SK-N-SH (cell line): ENCODE data around the gene IRX5.

ENCODE experiments used
- EZH2phosphoT487 ChIP-seq: fragments of 200-600 bp; sonication (generic); IDR thresholded peaks from 2 replicates; pipeline ENCODE4 v1.6.1; 2017; ENCODE audit warnings: low read depth, mixed run types, mild to moderate bottlenecking, antibody characterized with exemption, moderate library complexity, borderline replicate concordance
- FOXJ3 ChIP-seq: sonication (generic); formaldehyde crosslinking; IDR thresholded peaks from 2 replicates; pipeline ENCODE4 v1.5.1; 2020; ENCODE audit warnings: mild to moderate bottlenecking, missing genetic modification reagents
- GABPA ChIP-seq: IDR thresholded peaks from 2 replicates; pipeline ENCODE4 v1.4.0; 2012; ENCODE audit warnings: low read depth, mild to moderate bottlenecking
- JUND ChIP-seq: IDR thresholded peaks from 2 replicates; pipeline ENCODE4 v1.4.0; 2012
- RAD21 ChIP-seq: IDR thresholded peaks from 2 replicates; pipeline ENCODE4 v1.6.1; 2012; ENCODE audit warnings: mild to moderate bottlenecking, low read length
- RCOR1 ChIP-seq: fragments of 150-350 bp; IDR thresholded peaks from 2 replicates; pipeline ENCODE4 v1.6.1; 2017; ENCODE audit warnings: antibody characterized with exemption, low read length
- SIN3A ChIP-seq: IDR thresholded peaks from 2 replicates; pipeline ENCODE4 v1.6.1; 2012; ENCODE audit warnings: low read depth, mild to moderate bottlenecking, low read length, moderate library complexity, borderline replicate concordance
- TEAD4 ChIP-seq: IDR thresholded peaks from 2 replicates; pipeline ENCODE4 v1.4.0; 2012; ENCODE audit warnings: mild to moderate bottlenecking, borderline replicate concordance; ENCODE audit not compliant: insufficient read depth
- TF ChIP-seq, protein P1 (sequence below): fragments of 200-600 bp; sonication (generic); IDR thresholded peaks from 2 replicates; pipeline ENCODE4 v1.6.1; 2017; ENCODE audit warnings: antibody characterized with exemption, mild to moderate bottlenecking, moderate library complexity
- TF ChIP-seq, protein P2 (sequence below): IDR thresholded peaks from 2 replicates; pipeline ENCODE4 v1.4.0; 2012; ENCODE audit warnings: low read depth, borderline replicate concordance
- TF ChIP-seq, protein P3 (sequence below): IDR thresholded peaks from 2 replicates; pipeline ENCODE4 v1.4.0; 2012; ENCODE audit warnings: low read depth
- TF ChIP-seq, protein P4 (sequence below): IDR thresholded peaks from 2 replicates; pipeline ENCODE4 v1.6.1; 2012; ENCODE audit warnings: mild to moderate bottlenecking, low read depth, low read length, moderate library complexity
- TF ChIP-seq, protein P5 (sequence below): fragments of 150-350 bp; IDR thresholded peaks from 2 replicates; pipeline ENCODE4 v1.6.1; 2017; ENCODE audit warnings: antibody characterized with exemption, low read length, low read depth, borderline replicate concordance

DNA sequence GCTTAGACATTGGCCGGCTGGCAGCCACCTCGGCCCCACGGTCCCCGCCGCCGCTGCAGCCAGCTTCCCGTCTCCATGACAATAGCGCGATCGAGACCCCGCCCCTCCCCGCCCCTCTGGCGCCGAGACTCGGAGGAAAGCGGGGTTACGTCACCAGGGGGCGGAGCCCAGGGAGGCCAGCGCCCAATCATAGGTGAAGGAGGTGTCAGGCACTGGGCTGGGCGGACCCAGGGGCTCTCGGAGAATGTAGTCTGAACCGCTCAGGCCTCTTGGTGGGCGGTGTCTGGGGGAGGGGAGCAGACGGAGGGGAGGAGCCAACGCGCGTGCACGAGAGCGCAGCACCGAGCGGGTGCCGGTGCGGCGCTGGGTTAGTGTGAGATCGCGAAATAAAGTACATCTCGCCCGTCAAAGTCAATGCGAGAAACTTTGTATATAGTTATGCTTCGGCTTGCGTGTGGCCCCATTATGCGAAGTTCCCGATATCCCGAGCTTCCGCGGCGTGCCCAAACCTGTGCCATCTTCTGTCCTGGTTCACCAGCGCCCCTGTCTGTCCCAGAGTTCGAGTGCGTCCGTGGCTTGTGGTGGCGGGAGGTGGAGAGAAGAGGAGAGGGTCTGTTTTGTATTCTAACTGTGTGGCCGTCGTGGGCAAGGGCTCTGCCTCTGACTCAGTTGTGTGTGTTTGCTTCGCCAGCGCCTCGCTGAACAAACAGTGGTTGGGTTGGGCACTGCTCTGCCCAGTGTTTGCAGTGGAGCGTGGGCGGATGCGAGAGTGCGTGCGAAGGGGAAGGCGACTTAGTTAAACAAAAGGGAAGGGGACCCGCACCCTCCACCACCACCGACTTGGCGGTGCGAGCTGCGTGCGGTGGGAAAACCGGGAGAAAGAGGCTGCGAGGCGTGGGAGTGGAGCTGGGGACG lies 1.3 kb upstream of the IRX5 start:
- TF ChIP-seq, protein P1, sequence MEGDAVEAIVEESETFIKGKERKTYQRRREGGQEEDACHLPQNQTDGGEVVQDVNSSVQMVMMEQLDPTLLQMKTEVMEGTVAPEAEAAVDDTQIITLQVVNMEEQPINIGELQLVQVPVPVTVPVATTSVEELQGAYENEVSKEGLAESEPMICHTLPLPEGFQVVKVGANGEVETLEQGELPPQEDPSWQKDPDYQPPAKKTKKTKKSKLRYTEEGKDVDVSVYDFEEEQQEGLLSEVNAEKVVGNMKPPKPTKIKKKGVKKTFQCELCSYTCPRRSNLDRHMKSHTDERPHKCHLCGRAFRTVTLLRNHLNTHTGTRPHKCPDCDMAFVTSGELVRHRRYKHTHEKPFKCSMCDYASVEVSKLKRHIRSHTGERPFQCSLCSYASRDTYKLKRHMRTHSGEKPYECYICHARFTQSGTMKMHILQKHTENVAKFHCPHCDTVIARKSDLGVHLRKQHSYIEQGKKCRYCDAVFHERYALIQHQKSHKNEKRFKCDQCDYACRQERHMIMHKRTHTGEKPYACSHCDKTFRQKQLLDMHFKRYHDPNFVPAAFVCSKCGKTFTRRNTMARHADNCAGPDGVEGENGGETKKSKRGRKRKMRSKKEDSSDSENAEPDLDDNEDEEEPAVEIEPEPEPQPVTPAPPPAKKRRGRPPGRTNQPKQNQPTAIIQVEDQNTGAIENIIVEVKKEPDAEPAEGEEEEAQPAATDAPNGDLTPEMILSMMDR: peak; percentile 44
- TF ChIP-seq TEAD4 (no peak), RCOR1 (peak; percentile 12; the same call in 1 of the 2 replicates), FOXJ3 (CRISPR knock-in tag) (no peak), RAD21 (peak; percentile 50), EZH2phosphoT487 (no peak), JUND (no peak), SIN3A (no peak; the same call in 1 of the 2 replicates), GABPA (no peak)
- TF ChIP-seq, protein P2, sequence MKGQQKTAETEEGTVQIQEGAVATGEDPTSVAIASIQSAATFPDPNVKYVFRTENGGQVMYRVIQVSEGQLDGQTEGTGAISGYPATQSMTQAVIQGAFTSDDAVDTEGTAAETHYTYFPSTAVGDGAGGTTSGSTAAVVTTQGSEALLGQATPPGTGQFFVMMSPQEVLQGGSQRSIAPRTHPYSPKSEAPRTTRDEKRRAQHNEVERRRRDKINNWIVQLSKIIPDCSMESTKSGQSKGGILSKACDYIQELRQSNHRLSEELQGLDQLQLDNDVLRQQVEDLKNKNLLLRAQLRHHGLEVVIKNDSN: no peak; the same call in 1 of the 2 replicates
- TF ChIP-seq, protein P3, sequence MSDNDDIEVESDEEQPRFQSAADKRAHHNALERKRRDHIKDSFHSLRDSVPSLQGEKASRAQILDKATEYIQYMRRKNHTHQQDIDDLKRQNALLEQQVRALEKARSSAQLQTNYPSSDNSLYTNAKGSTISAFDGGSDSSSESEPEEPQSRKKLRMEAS: peak; percentile 59
- TF ChIP-seq, protein P4, sequence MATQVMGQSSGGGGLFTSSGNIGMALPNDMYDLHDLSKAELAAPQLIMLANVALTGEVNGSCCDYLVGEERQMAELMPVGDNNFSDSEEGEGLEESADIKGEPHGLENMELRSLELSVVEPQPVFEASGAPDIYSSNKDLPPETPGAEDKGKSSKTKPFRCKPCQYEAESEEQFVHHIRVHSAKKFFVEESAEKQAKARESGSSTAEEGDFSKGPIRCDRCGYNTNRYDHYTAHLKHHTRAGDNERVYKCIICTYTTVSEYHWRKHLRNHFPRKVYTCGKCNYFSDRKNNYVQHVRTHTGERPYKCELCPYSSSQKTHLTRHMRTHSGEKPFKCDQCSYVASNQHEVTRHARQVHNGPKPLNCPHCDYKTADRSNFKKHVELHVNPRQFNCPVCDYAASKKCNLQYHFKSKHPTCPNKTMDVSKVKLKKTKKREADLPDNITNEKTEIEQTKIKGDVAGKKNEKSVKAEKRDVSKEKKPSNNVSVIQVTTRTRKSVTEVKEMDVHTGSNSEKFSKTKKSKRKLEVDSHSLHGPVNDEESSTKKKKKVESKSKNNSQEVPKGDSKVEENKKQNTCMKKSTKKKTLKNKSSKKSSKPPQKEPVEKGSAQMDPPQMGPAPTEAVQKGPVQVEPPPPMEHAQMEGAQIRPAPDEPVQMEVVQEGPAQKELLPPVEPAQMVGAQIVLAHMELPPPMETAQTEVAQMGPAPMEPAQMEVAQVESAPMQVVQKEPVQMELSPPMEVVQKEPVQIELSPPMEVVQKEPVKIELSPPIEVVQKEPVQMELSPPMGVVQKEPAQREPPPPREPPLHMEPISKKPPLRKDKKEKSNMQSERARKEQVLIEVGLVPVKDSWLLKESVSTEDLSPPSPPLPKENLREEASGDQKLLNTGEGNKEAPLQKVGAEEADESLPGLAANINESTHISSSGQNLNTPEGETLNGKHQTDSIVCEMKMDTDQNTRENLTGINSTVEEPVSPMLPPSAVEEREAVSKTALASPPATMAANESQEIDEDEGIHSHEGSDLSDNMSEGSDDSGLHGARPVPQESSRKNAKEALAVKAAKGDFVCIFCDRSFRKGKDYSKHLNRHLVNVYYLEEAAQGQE: no peak
- TF ChIP-seq, protein P5, sequence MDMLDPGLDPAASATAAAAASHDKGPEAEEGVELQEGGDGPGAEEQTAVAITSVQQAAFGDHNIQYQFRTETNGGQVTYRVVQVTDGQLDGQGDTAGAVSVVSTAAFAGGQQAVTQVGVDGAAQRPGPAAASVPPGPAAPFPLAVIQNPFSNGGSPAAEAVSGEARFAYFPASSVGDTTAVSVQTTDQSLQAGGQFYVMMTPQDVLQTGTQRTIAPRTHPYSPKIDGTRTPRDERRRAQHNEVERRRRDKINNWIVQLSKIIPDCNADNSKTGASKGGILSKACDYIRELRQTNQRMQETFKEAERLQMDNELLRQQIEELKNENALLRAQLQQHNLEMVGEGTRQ: no peak; the same call in 1 of the 2 replicates
